K562 (cell line): ENCODE data around the gene TREH. TPM values are rescaled to one million over a fixed set of nuclear protein-coding genes. Genes with fewer than 3 reads are reported as not detected.

Source experiments
- ATAC-seq: fragments of 200-7000 bp; cut with Tn5 transposase; 3 replicates; pipeline ENCODE4 v1.9.1; 2020; ENCODE audit warnings: moderate library complexity
- BruUV-seq: library from RNA; stranded (reverse); fragments of 400-500 nt; replicated peaks from 2 replicates; lab custom pipeline; 2021; lab: Mats Ljungman, UMichigan
- CTCF ChIA-PET: fragments of 300-600 bp; formaldehyde crosslinking; extraction: SDS; loops from one replicate; lab custom pipeline; 2021; ENCODE audit warnings: low intra/inter-chr PET ratio; lab: Yijun Ruan, JAX
- POLR2A ChIA-PET: fragments of 300-600, 350-650 bp; sonication (Branson Sonifier 250); formaldehyde crosslinking; extraction: SDS; loops from one replicate; lab custom pipeline; 2021; ENCODE audit warnings: antibody characterized with exemption, inconsistent platforms; lab: Yijun Ruan, JAX
- DNase-seq, 4 experiments: peaks; one replicate each; pipeline versions ENCODE4 v3.0.0 to v3.0.0-alpha.2; 2011 to 2018; ENCODE audit warnings: low spot score in 3 of 4, mixed read lengths in 3 of 4; ENCODE audit errors: extremely low read depth in 1 of 4
- FAIRE-seq: peaks from 2 replicates; lab custom pipeline; 2011; peaks lifted over from hg19 to GRCh38; lab: Jason Lieb, UNC
- H2AFZ ChIP-seq: 2 replicates; pipeline ENCODE4 v1.6.0; 2011; ENCODE audit warnings: low read depth, low read length, control low read depth, inconsistent platforms
- H3K27ac ChIP-seq: fragments of 200-600 bp; 3 replicates; pipeline ENCODE4 v1.8.0; 2011; ENCODE audit warnings: low read depth, mild to moderate bottlenecking, control low read depth, inconsistent platforms, low read length, moderate library complexity, mixed read lengths; ENCODE audit errors: extremely low read depth
- H3K27me3 ChIP-seq, 2 experiments: fragments of 300-600 bp in 1 of 2; 2 replicates in 1 of 2; 3 replicates in 1 of 2; pipeline versions ENCODE4 v1.6.0 to v1.8.0; 2011; ENCODE audit warnings: inconsistent platforms in 2 of 2, low read length in 2 of 2, mild to moderate bottlenecking in 1 of 2, mixed read lengths in 1 of 2, moderate library complexity in 1 of 2; ENCODE audit not compliant: control insufficient read depth in 2 of 2, insufficient read depth in 2 of 2
- H3K36me3 ChIP-seq: fragments of 300-600 bp; 3 replicates; pipeline ENCODE4 v1.8.0; 2011; ENCODE audit warnings: mild to moderate bottlenecking, low read length, inconsistent platforms; ENCODE audit not compliant: control insufficient read depth, insufficient read depth
- H3K4me1 ChIP-seq, 2 experiments: fragments of 200-600 bp in 1 of 2; replicated peaks in 1 of 2; 2 replicates in 1 of 2; 3 replicates in 1 of 2; pipeline versions ENCODE4 v1.5.1 to v1.8.0; 2011; ENCODE audit warnings: inconsistent platforms in 2 of 2, low read length in 2 of 2, mild to moderate bottlenecking in 1 of 2, mixed read lengths in 1 of 2, moderate library complexity in 1 of 2; ENCODE audit not compliant: control insufficient read depth in 2 of 2, insufficient read depth in 2 of 2
- H3K4me2 ChIP-seq: 2 replicates; pipeline ENCODE4 v1.6.1; 2011; ENCODE audit warnings: low read length, control low read depth, inconsistent platforms, mixed read lengths; ENCODE audit not compliant: insufficient read depth
- H3K4me3 ChIP-seq: fragments of 200-600 bp; sonication (generic), shearing (Covaris generic); 2 replicates; pipeline ENCODE4 v1.5.1; 2016; ENCODE audit warnings: control low read depth, inconsistent platforms
- H3K79me2 ChIP-seq: fragments of 200-600 bp; 3 replicates; pipeline ENCODE4 v1.8.0; 2011; ENCODE audit warnings: low read length, inconsistent platforms; ENCODE audit not compliant: control insufficient read depth, insufficient read depth
- H3K9ac ChIP-seq, 2 experiments: 2 replicates each; pipeline versions ENCODE4 v1.6.0 to v1.6.1; 2011; ENCODE audit warnings: low read depth in 2 of 2, low read length in 2 of 2, control low read depth in 1 of 2, inconsistent platforms in 1 of 2, mild to moderate bottlenecking in 1 of 2, mixed read lengths in 1 of 2; ENCODE audit not compliant: insufficient read depth in 1 of 2
- H3K9me1 ChIP-seq: one replicate; pipeline ENCODE4 v1.6.0; 2011; ENCODE audit warnings: inconsistent platforms, mild to moderate bottlenecking, low read length, moderate library complexity; ENCODE audit not compliant: control insufficient read depth, insufficient read depth
- H3K9me3 ChIP-seq: replicated peaks from 2 replicates; pipeline ENCODE4 v1.5.1; 2011; ENCODE audit warnings: low read depth, low read length, inconsistent platforms; ENCODE audit not compliant: control insufficient read depth, insufficient read depth
- H4K20me1 ChIP-seq: replicated peaks from 2 replicates; pipeline ENCODE4 v1.6.1; 2011; ENCODE audit warnings: low read length, inconsistent platforms, mixed read lengths; ENCODE audit not compliant: control insufficient read depth, insufficient read depth
- CBX2 ChIP-seq: fragments of 200-600 bp; sonication (generic); IDR thresholded peaks from one replicate; pipeline ENCODE4 v1.6.1; 2012; ENCODE audit warnings: mild to moderate bottlenecking, low read length, inconsistent platforms; ENCODE audit not compliant: insufficient read depth, poor library complexity, severe bottlenecking
- CTBP1 ChIP-seq: fragments of 450-650 bp; IDR thresholded peaks from 2 replicates; pipeline ENCODE4 v1.6.1; 2016; ENCODE audit warnings: borderline replicate concordance
- CTCF ChIP-seq, 3 experiments: IDR thresholded peaks in 2 of 3; conservative IDR thresholded peaks in 1 of 3; 2 replicates each; pipeline ENCODE4 v1.5.1; 2011 to 2012; ENCODE audit warnings: low read length in 3 of 3, mild to moderate bottlenecking in 3 of 3, control low read depth in 2 of 3, improper control_type of control experiment in 1 of 3, inconsistent platforms in 1 of 3, low read depth in 1 of 3, mixed read lengths in 1 of 3, moderate library complexity in 1 of 3; ENCODE audit not compliant: insufficient read depth in 2 of 3
- DPF2 ChIP-seq: fragments of 450-650 bp; IDR thresholded peaks from 2 replicates; pipeline ENCODE4 v1.6.1; 2016
- FOSL1 ChIP-seq: fragments of 200-800 bp; sonication (Bioruptor generic); conservative IDR thresholded peaks from 2 replicates; pipeline ENCODE4 v1.6.1; 2016; ENCODE audit warnings: missing genetic modification characterization, missing compliant biosample characterization
- MEF2A ChIP-seq: IDR thresholded peaks from 2 replicates; pipeline ENCODE4 v1.6.1; 2011; ENCODE audit warnings: low read depth, mild to moderate bottlenecking, low read length, moderate library complexity; ENCODE audit not compliant: control insufficient read depth
- RBM15 ChIP-seq: fragments of 200-400 bp; formaldehyde crosslinking; IDR thresholded peaks from 2 replicates; pipeline ENCODE4 v1.6.1; 2018; ENCODE audit warnings: mild to moderate bottlenecking, low read length, moderate library complexity; ENCODE audit not compliant: insufficient read depth
- TRIM24 ChIP-seq, 2 experiments: fragments of 450-650 bp; IDR thresholded peaks; 2 replicates each; pipeline ENCODE4 v1.6.1; 2016
- TSHZ1 ChIP-seq: fragments of 250-450 bp; sonication (Bioruptor Pico); IDR thresholded peaks from 2 replicates; pipeline ENCODE4 v1.4.0; 2020; ENCODE audit warnings: mild to moderate bottlenecking, moderate library complexity
- WGBS: fragments of 100-300 bp; shearing (Covaris generic); methylation state at CpG from one replicate; pipeline ENCODE4 v1.1.6; 2016; ENCODE audit warnings: low coverage, mixed read lengths; ENCODE audit not compliant: insufficient coverage; ENCODE audit errors: missing lambda C conversion rate; 5-methylcytosine and 5-hydroxymethylcytosine counted together
- in situ Hi-C: fragments of 300-500 bp; cut with MboI; formaldehyde crosslinking; loops from 4 replicates; pipeline ENCODE4 v1.15.0; 2018; ENCODE audit warnings: inconsistent platforms, mixed read lengths
- intact Hi-C: fragments of 100-400 bp; cut with micrococcal nuclease; formaldehyde crosslinking; loops from 2 replicates; pipeline ENCODE4 v1.14.2; 2022
- polyA plus RNA-seq, 8 experiments: library from polyadenylated mRNA; depleted of rRNA in 4 of 8; stranded (reverse) in 5 of 8; unstranded in 3 of 8; fragments of >200 nt; fragmentation: Nextera tagmentation in 2 of 8; fragmentation: Illumina TruSeq in 1 of 8; extraction: Ambion mirVana in 2 of 8; extraction: Trizol in 1 of 8; gene quantifications; 2 replicates each; pipeline versions ENCODE4 v1.2.1 to v1.2.3, GENCODE V29; 2011 to 2014; ENCODE audit warnings: inconsistent platforms in 1 of 8, missing spikeins in 1 of 8
- total RNA-seq, 7 experiments: library from RNA; depleted of rRNA in 6 of 7; stranded (reverse); fragments of >200 nt in 6 of 7; fragmentation: Illumina TruSeq in 2 of 7; extraction: Trizol in 2 of 7; gene quantifications; 2 replicates each; pipeline versions ENCODE4 v1.2.1 to v1.2.3, GENCODE V29; 2011 to 2021; ENCODE audit warnings: low replicate concordance in 1 of 7

The TREH gene
- total and polyA plus RNA-seq, 9 of the 15 experiments (the other 6 are each of a cell fraction or from before 2014, with no cell fraction given), result 0.09 to 0.20 (median 0.11) TPM; not detected in 6

- in situ Hi-C loops (no loop called here), intact Hi-C loops (no loop called here)
- ChIA-PET CTCF (no interaction called here), POLR2A (interaction anchor here (0.7 to 3.7 kb wide), 7 partner anchors 9 to 81 kb away, joined by 3 to 21 read pairs (median 4); partner anchors contain the start of gene PHLDB1)
- H3K36me3 ChIP-seq, result peaks cover 21% of the 10 kb centered on the region
- TF ChIP-seq DPF2 (no peak), CBX2 (no peak), MEF2A (no peak), TSHZ1 (no peak), TRIM24 (IDR thresholded peaks at IDR 0.05) (no peak), RBM15 (no peak), CTBP1 (no peak), FOSL1 (tag) (no peak), CTCF (IDR thresholded peaks at IDR 0.05 in 2 of 3, conservative IDR thresholded peaks at IDR 0.05 in 1 of 3; ENCODE audit: insufficient read depth in 2 of 3, low read depth in 1 of 3, low read length in 3 of 3) (0 out of 6 replicates have a peak, but pooled peaks of 1 of the 3 experiments have one; percentile 1)
- no peak overlapping the region for H3K4me2 ChIP-seq
- peak overlapping the region in 1 of 2 experiments; percentile 94; a peak in 2 of 4 replicates for H3K9ac ChIP-seq
- 77% methylated on average over 9 of the region's 9 CpGs for WGBS
- H4K20me1 ChIP-seq, result no peaks in the 10 kb centered on the region
- ATAC-seq (no peak), DNase-seq (peak in 1 of 4 experiments; percentile 22), FAIRE-seq (no peak)
- no peak overlapping the region for H2AFZ ChIP-seq
- H3K27me3 ChIP-seq, result no peaks in the 10 kb centered on the region
- no peak overlapping the region; the same call in 1 of the 2 replicates for H3K4me3 ChIP-seq
- no TSS peak for BruUV-seq
- no peaks in the 10 kb centered on the region for H3K9me3 ChIP-seq
- H3K27ac ChIP-seq, result no peak overlapping the region
- H3K4me1 ChIP-seq, result peaks cover 28 to 46% of the 10 kb centered on the region in 2 experiments
- peaks cover 13% of the 10 kb centered on the region for H3K79me2 ChIP-seq
- H3K9me1 ChIP-seq, result no peaks in the 10 kb centered on the region
Observed at GRCh38 chr11:118622376-118623268, 56.8 kb downstream of the TREH start.
